ENCODE results near the gene CDH8. TPM values are rescaled to one million over a fixed set of nuclear protein-coding genes. Genes with fewer than 3 reads are reported as not detected.

The CDH8 gene
- total RNA-seq, 2 donors from 2014 or later, result not detected

DNA sequence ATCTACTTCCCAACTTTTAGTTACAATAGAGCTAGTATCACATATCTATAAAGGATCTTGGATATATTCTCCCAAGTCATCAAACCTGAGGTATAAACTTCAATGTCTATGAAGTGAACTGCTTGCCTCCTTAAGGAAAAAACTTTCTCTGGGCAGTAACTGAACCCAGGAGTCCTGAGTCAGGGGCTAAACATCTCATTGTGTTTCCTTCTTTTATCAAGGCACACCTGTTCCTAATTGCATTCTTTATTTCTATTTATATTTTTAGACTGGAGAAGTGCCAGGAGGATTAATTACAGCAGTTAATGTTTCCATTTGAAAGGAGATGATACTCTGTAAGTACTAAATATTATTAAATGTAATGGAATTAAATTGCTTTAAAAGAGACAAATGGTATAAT lies 98.6 kb downstream of the CDH8 start:
- TF ChIP-seq, protein P1, sequence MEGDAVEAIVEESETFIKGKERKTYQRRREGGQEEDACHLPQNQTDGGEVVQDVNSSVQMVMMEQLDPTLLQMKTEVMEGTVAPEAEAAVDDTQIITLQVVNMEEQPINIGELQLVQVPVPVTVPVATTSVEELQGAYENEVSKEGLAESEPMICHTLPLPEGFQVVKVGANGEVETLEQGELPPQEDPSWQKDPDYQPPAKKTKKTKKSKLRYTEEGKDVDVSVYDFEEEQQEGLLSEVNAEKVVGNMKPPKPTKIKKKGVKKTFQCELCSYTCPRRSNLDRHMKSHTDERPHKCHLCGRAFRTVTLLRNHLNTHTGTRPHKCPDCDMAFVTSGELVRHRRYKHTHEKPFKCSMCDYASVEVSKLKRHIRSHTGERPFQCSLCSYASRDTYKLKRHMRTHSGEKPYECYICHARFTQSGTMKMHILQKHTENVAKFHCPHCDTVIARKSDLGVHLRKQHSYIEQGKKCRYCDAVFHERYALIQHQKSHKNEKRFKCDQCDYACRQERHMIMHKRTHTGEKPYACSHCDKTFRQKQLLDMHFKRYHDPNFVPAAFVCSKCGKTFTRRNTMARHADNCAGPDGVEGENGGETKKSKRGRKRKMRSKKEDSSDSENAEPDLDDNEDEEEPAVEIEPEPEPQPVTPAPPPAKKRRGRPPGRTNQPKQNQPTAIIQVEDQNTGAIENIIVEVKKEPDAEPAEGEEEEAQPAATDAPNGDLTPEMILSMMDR (IDR thresholded peaks at IDR 0.05), result no peak
- TF ChIP-seq POLR2A (IDR thresholded peaks at IDR 0.05), result no peak
- intact Hi-C loops (cut with DNase I), result no loop called here

DNA sequence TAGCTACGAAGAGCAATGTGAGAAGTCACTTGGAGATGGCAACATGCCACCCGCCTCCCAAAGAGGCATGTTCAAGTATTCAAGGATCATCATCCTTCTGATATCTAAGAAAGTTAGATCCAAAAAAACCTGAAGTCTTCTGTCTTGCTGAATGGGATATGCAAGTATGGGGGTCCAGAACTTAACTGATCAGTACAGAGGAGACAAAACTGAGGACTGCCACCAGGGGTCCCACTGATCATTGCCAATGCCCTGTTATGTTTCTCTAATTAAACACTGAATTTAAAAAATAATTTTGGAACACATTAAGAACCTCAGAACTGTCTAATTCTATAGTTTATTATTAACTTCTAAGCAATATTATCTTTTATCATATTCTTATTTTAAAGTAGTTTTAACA lies 99.7 kb downstream of the CDH8 start:
- ATAC-seq, result no peak

More for the DNA sequence above, 98.6 kb downstream of the CDH8 start:
- no peaks in the 10 kb centered on the region for H3K27me3 ChIP-seq
- ATAC-seq, result no peak
- H3K9me3 ChIP-seq, result no peaks in the 10 kb centered on the region
- H3K4me3 ChIP-seq, result no peak overlapping the region
- no peaks in the 10 kb centered on the region for H3K36me3 ChIP-seq (replicated peaks in 1 of 2; ENCODE audit: insufficient read depth in 1 of 2, low read depth in 2 of 2)
- no peak for DNase-seq
- no peak overlapping the region for H3K27ac ChIP-seq
- H3K4me1 ChIP-seq, result no peaks in the 10 kb centered on the region

GRCh38 chr16:61934601-61935000 lies 101.6 kb downstream of the CDH8 start:
- ATAC-seq (no peak), DNase-seq (no peak)
- H3K4me3 ChIP-seq, result no peak overlapping the region
- 52 to 55% methylated on average over 3 of the region's 3 CpGs for WGBS, 2 donors
- no peaks in the 10 kb centered on the region for H3K9me3 ChIP-seq
- no peak for TF ChIP-seq POLR2A (IDR thresholded peaks at IDR 0.05)
- TF ChIP-seq, protein P1 (IDR thresholded peaks at IDR 0.05), result no peak
- intact Hi-C loops (cut with DNase I), result no loop called here
- H3K27ac ChIP-seq, result no peak overlapping the region
- no peaks in the 10 kb centered on the region for H3K4me1 ChIP-seq
- no peaks in the 10 kb centered on the region for H3K36me3 ChIP-seq (replicated peaks in 1 of 2; ENCODE audit: insufficient read depth in 1 of 2, low read depth in 2 of 2)
- H3K27me3 ChIP-seq, result no peaks in the 10 kb centered on the region

More for the DNA sequence above, 99.7 kb downstream of the CDH8 start:
- DNase-seq, result no peak
- Histone ChIP-seq H3K27me3 (no peaks in the 10 kb centered on the region), H3K9me3 (no peaks in the 10 kb centered on the region), H3K4me1 (no peaks in the 10 kb centered on the region), H3K27ac (no peak overlapping the region), H3K4me3 (no peak overlapping the region), H3K36me3 (replicated peaks in 1 of 2; ENCODE audit: insufficient read depth in 1 of 2, low read depth in 2 of 2) (no peaks in the 10 kb centered on the region)
- 42 to 50% methylated on average over 2 of the region's 2 CpGs for WGBS, 2 donors
- no peak for TF ChIP-seq POLR2A (IDR thresholded peaks at IDR 0.05)
- TF ChIP-seq, protein P1 (IDR thresholded peaks at IDR 0.05), result no peak
- intact Hi-C loops (cut with DNase I), result no loop called here

- intact Hi-C loops (cut with DNase I), result no loop called here
- Histone ChIP-seq H3K27me3 (no peaks in the 10 kb centered on the region), H3K9me3 (no peaks in the 10 kb centered on the region), H3K4me3 (no peak overlapping the region), H3K27ac (no peak overlapping the region), H3K4me1 (no peaks in the 10 kb centered on the region), H3K36me3 (replicated peaks in 1 of 2; ENCODE audit: insufficient read depth in 1 of 2, low read depth in 2 of 2) (no peaks in the 10 kb centered on the region)
- WGBS, 2 donors, result 40 to 43% methylated on average over 1 of the region's 1 CpG
- TF ChIP-seq, protein P1 (IDR thresholded peaks at IDR 0.05), result no peak
- TF ChIP-seq POLR2A (IDR thresholded peaks at IDR 0.05), result no peak
- no peak for ATAC-seq
- DNase-seq, result no peak
Measured at GRCh38 chr16:61929776-61930175, 106.5 kb downstream of the CDH8 start.

DNA sequence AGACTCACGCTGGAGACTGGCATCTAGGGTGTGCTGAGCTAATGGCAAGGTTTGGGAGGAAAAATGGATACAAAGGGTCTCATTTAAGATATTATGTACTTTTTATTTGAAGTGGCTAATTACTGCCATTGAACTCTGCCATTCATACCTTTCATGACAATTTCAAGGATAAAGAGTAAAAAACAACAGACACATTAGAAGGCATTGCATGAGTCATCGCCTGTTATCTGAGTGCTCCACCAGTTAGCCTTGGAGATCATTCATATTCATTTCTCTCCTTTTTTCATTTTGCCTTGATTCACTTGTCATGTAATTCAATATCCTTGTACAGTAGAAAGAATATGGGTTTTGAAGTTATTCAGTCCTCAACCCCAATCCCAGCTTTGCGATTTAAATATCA lies 109.5 kb downstream of the CDH8 start:
- Histone ChIP-seq H3K9me3 (no peaks in the 10 kb centered on the region), H3K27me3 (no peaks in the 10 kb centered on the region), H3K4me1 (no peaks in the 10 kb centered on the region), H3K27ac (no peak overlapping the region), H3K4me3 (no peak overlapping the region), H3K36me3 (replicated peaks in 1 of 2; ENCODE audit: insufficient read depth in 1 of 2, low read depth in 2 of 2) (no peaks in the 10 kb centered on the region)
- ATAC-seq, result no peak
- TF ChIP-seq, protein P1 (IDR thresholded peaks at IDR 0.05), result no peak
- TF ChIP-seq POLR2A (IDR thresholded peaks at IDR 0.05), result no peak
- intact Hi-C loops (cut with DNase I), result no loop called here
- WGBS, 2 donors, result 36 to 51% methylated on average over 3 of the region's 3 CpGs
- DNase-seq, result no peak

Measured in body of pancreas (tissue), 4 donors.